ENCODE results near the gene HTR3B. TPM values are rescaled to one million over a fixed set of nuclear protein-coding genes. Genes with fewer than 3 reads are reported as not detected.
"Not testable (repeated sequence)": the region's sequence is repeated elsewhere in the genome, so short reads cannot be mapped to it uniquely, and the experiment has no call there.

HTR3B gene
- polyA plus RNA-seq, 1 donor (not counting 4 experiments of a cell fraction or from before 2014, with no cell fraction given): not detected

- Histone ChIP-seq H3K9me1 (ENCODE audit: control insufficient read depth, extremely low read depth, insufficient read depth, low read length) (no peaks in the 10 kb centered on the region), H2AFZ (ENCODE audit: control insufficient read depth, low read length) (no peak overlapping the region), H3K27ac (ENCODE audit: control insufficient read depth, insufficient read depth, low read length) (no peak overlapping the region), H3K4me1 (ENCODE audit: control insufficient read depth, extremely low read depth, insufficient read depth, low read length) (peaks cover 10% of the 10 kb centered on the region), H3K4me3 (ENCODE audit: control insufficient read depth in 2 of 3, extremely low read depth in 1 of 3, insufficient read depth in 2 of 3, low read depth in 1 of 3, low read length in 3 of 3) (no peak overlapping the region), H3K27me3 (ENCODE audit: control insufficient read depth, extremely low read depth, insufficient read depth, low read length) (no peaks in the 10 kb centered on the region), H3K9ac (ENCODE audit: control insufficient read depth, extremely low read depth, insufficient read depth, low read length) (no peak overlapping the region), H4K20me1 (ENCODE audit: control insufficient read depth, extremely low read depth, insufficient read depth, low read length) (no peaks in the 10 kb centered on the region), H3K79me2 (ENCODE audit: control insufficient read depth, insufficient read depth, low read length) (peaks cover 10% of the 10 kb centered on the region), H3K4me2 (ENCODE audit: control insufficient read depth, extremely low read depth, insufficient read depth, low read depth, low read length) (no peak overlapping the region), H3K9me3 (ENCODE audit: control insufficient read depth, low read depth, low read length) (no peaks in the 10 kb centered on the region), H3K36me3 (ENCODE audit: control insufficient read depth in 2 of 2, extremely low read depth in 1 of 2, insufficient read depth in 2 of 2, low read length in 2 of 2) (no peaks in the 10 kb centered on the region)
- TF ChIP-seq EZH2 (IDR thresholded peaks at IDR 0.05; ENCODE audit: low read length): no peak
- TF ChIP-seq CTCF (optimal IDR thresholded peaks at IDR 0.05 in 1 of 3, IDR thresholded peaks at IDR 0.05 in 1 of 3, conservative IDR thresholded peaks at IDR 0.05 in 1 of 3; ENCODE audit: extremely low read depth in 1 of 3, insufficient read depth in 2 of 3, low read length in 3 of 3): no peak
- dilution Hi-C loops (cut with MboI; ENCODE audit: extremely low pct_ligation_motif_present, low sequenced_read_pairs): no loop called here
- DNase-seq (ENCODE audit: low read depth, low spot score) (no peak), FAIRE-seq (no peak)
These were observed 27.6 kb upstream of the HTR3B start for GRCh38 chr11:113876798-113877669.

DNA sequence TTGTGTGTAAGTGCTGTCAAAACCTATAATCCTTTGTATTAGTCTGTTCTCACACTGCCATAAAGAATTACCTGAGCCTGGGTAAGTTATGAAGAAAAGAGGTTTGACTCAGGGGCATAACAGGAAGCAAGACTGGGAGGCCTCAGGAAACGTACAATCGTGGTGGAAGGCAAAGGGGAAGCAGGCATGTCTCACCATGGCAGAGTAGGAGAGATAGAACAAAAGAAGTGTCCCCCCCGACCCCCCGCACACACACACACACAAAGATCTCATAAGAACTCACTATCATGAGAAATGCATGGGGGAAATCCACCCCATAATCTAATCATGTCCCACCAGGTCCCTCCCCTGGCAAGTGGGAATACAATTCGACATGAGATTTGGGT is 26.9 kb upstream of the HTR3B start:
- Histone ChIP-seq H3K4me2 (ENCODE audit: control insufficient read depth, extremely low read depth, insufficient read depth, low read depth, low read length) (no peak overlapping the region), H3K9me1 (ENCODE audit: control insufficient read depth, extremely low read depth, insufficient read depth, low read length) (no peaks in the 10 kb centered on the region), H3K4me3 (ENCODE audit: control insufficient read depth in 2 of 3, extremely low read depth in 1 of 3, insufficient read depth in 2 of 3, low read depth in 1 of 3, low read length in 3 of 3) (no peak overlapping the region), H2AFZ (ENCODE audit: control insufficient read depth, low read length) (no peak overlapping the region), H3K36me3 (ENCODE audit: control insufficient read depth in 2 of 2, extremely low read depth in 1 of 2, insufficient read depth in 2 of 2, low read length in 2 of 2) (no peaks in the 10 kb centered on the region), H4K20me1 (ENCODE audit: control insufficient read depth, extremely low read depth, insufficient read depth, low read length) (no peaks in the 10 kb centered on the region), H3K9ac (ENCODE audit: control insufficient read depth, extremely low read depth, insufficient read depth, low read length) (no peak overlapping the region), H3K4me1 (ENCODE audit: control insufficient read depth, extremely low read depth, insufficient read depth, low read length) (peaks cover 10% of the 10 kb centered on the region), H3K9me3 (ENCODE audit: control insufficient read depth, low read depth, low read length) (no peaks in the 10 kb centered on the region), H3K79me2 (ENCODE audit: control insufficient read depth, insufficient read depth, low read length) (peaks cover 10% of the 10 kb centered on the region), H3K27ac (ENCODE audit: control insufficient read depth, insufficient read depth, low read length) (no peak overlapping the region), H3K27me3 (ENCODE audit: control insufficient read depth, extremely low read depth, insufficient read depth, low read length) (no peaks in the 10 kb centered on the region)
- DNase-seq (ENCODE audit: low read depth, low spot score) (no peak), FAIRE-seq (no peak)
- dilution Hi-C loops (cut with MboI; ENCODE audit: extremely low pct_ligation_motif_present, low sequenced_read_pairs): no loop called here
- TF ChIP-seq CTCF (optimal IDR thresholded peaks at IDR 0.05 in 1 of 3, IDR thresholded peaks at IDR 0.05 in 1 of 3, conservative IDR thresholded peaks at IDR 0.05 in 1 of 3; ENCODE audit: extremely low read depth in 1 of 3, insufficient read depth in 2 of 3, low read length in 3 of 3) (no peak), EZH2 (IDR thresholded peaks at IDR 0.05; ENCODE audit: low read length) (no peak)

DNA sequence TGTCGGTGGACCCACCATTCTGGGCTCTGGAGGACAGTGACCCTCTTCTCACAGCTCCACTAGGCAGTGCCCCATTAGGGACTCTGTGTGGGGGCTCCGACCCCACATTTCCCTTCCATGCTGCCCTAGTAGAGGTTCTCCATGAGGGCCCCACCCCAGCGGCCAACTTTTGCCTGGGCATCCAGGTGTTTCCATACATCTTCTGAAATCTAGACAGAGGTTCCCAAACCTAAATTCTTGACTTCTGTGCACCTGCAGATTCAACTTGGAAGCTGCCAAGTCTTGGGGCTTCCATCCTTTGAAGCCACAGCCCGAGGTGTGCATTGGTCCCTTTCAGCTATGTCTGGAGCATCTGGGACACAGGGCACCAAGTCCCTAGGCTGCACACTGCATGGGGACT is 25.1 kb upstream of the HTR3B start:
- H3K4me2 ChIP-seq (ENCODE audit: control insufficient read depth, extremely low read depth, insufficient read depth, low read depth, low read length); H4K20me1 ChIP-seq (ENCODE audit: control insufficient read depth, extremely low read depth, insufficient read depth, low read length); H3K27ac ChIP-seq (ENCODE audit: control insufficient read depth, insufficient read depth, low read length); H3K36me3 ChIP-seq (ENCODE audit: control insufficient read depth in 2 of 2, extremely low read depth in 1 of 2, insufficient read depth in 2 of 2, low read length in 2 of 2); H3K9me1 ChIP-seq (ENCODE audit: control insufficient read depth, extremely low read depth, insufficient read depth, low read length); DNase-seq (ENCODE audit: low read depth, low spot score); H3K4me3 ChIP-seq (ENCODE audit: control insufficient read depth in 2 of 3, extremely low read depth in 1 of 3, insufficient read depth in 2 of 3, low read depth in 1 of 3, low read length in 3 of 3); H3K9ac ChIP-seq (ENCODE audit: control insufficient read depth, extremely low read depth, insufficient read depth, low read length); FAIRE-seq; H3K79me2 ChIP-seq (ENCODE audit: control insufficient read depth, insufficient read depth, low read length); H3K9me3 ChIP-seq (ENCODE audit: control insufficient read depth, low read depth, low read length); dilution Hi-C loops (cut with MboI; ENCODE audit: extremely low pct_ligation_motif_present, low sequenced_read_pairs); H2AFZ ChIP-seq (ENCODE audit: control insufficient read depth, low read length); H3K4me1 ChIP-seq (ENCODE audit: control insufficient read depth, extremely low read depth, insufficient read depth, low read length); H3K27me3 ChIP-seq (ENCODE audit: control insufficient read depth, extremely low read depth, insufficient read depth, low read length): not testable (repeated sequence)

Data from keratinocyte (primary cell).